ENCODE data around the gene ACSL3.

ACSL3 gene

DNA sequence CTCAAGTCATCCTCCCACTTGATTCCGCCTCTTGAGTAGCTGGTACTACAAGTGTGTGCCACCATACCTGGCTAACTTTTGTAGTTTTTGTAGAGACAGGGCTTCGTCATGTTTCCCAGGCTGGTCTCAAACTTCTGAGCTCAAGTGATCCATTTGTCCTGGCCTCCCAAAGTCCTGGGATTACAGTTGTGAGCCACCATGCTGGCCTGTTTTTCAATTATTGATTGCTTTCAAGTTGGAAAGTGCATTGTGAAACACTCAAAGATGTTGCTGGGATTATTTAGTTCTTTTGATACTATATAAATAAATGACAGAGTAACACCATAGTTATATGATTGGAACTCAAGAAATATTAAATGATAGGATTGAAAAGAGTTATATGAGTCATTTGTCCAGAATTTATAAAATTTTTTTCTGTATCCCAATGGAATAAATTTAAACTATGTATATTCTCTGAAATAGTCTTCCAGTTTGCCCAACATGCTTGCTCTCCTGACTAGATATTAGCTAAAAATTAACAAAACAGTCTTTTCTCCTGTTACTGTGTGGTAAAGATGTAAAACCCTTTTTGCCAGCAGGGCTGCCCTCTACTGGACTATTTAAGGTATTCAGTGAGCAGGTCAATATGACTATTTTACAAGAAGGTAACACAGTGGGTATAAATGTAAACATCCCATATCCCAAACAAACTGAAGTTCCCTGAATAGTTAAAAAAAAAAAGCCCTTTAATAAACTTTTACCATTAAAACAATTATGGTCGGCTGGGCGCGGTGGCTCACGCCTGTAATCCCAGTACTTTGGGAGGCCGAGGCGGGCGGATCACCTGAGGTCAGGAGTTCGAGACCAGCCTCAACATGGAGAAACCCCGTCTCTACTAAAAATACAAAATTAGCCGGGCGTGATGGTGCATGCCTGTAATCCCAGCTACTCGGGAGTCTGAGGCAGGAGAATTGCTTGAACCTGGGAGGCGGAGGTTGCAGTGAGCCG is 42.7 kb downstream of the ACSL3 start:
- DNase-seq (ENCODE audit: low read depth): peak; percentile 64
- TF ChIP-seq, protein P1, sequence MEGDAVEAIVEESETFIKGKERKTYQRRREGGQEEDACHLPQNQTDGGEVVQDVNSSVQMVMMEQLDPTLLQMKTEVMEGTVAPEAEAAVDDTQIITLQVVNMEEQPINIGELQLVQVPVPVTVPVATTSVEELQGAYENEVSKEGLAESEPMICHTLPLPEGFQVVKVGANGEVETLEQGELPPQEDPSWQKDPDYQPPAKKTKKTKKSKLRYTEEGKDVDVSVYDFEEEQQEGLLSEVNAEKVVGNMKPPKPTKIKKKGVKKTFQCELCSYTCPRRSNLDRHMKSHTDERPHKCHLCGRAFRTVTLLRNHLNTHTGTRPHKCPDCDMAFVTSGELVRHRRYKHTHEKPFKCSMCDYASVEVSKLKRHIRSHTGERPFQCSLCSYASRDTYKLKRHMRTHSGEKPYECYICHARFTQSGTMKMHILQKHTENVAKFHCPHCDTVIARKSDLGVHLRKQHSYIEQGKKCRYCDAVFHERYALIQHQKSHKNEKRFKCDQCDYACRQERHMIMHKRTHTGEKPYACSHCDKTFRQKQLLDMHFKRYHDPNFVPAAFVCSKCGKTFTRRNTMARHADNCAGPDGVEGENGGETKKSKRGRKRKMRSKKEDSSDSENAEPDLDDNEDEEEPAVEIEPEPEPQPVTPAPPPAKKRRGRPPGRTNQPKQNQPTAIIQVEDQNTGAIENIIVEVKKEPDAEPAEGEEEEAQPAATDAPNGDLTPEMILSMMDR (conservative IDR thresholded peaks at IDR 0.05; ENCODE audit: low read length): peak; percentile 79
- no peak overlapping the region for H3K4me3 ChIP-seq (ENCODE audit: low read length)

DNA sequence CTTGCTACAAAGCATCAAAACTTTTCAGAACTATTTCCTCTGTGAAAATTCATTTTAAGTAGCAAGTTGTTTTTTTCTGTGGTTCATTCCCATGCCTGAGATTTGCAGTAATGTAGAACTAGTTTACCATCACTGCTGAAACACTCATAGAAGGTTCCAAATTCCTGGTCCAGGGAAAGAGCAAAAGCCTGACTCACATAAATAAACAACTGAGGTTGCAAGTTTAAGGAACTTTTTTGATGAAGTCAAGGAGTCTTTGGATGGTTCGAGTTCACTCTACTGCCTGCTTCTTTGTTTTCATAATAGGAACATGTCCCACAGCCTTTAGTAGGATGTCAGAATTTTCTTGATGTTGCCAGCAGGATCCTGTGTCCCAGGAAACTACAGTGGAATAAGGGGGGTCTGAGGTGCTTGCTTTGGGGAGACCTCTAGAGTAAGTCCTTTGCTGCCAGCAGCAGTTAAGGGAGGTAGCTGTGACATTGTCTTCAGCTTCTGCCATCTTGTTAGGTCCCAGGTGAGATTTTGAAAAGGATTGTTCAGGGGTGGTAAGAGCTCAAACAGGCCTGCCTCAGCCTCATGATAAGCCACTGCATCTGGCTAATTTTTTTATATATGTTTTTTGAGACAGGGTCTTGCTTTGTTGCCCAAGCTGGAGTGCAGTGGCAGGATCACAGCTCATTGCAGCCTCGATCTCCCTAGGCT is 43.9 kb downstream of the ACSL3 start:
- DNase-seq (ENCODE audit: low read depth): peak; percentile 91
- TF ChIP-seq, protein P1 (conservative IDR thresholded peaks at IDR 0.05; ENCODE audit: low read length): no peak

DNA sequence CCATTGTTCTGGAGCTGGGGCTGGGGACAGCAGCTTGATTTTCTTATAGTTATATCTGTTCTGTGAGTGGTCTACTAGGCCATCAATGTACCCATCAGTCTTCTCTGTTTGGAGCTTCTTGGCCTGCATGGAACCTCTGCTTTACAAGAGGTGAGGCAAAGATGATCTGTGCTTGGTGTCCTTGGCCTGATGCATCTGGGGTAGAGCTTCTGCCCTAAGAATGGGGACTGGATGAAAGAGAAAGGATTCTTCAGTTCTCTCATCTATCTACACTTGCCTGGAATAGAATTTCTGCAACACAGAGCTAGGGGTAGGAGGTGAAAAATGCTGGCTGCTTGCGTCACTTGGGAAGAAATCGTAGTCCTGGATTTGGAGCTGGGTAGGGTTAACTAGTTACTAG is 46.2 kb downstream of the ACSL3 start:
- no peak overlapping the region for H3K4me3 ChIP-seq (ENCODE audit: low read length)
- TF ChIP-seq, protein P1 (conservative IDR thresholded peaks at IDR 0.05; ENCODE audit: low read length): no peak
- DNase-seq (ENCODE audit: low read depth): no peak

More for the DNA sequence above, 43.9 kb downstream of the ACSL3 start:
- no peak overlapping the region for H3K4me3 ChIP-seq (ENCODE audit: low read length)

DNA sequence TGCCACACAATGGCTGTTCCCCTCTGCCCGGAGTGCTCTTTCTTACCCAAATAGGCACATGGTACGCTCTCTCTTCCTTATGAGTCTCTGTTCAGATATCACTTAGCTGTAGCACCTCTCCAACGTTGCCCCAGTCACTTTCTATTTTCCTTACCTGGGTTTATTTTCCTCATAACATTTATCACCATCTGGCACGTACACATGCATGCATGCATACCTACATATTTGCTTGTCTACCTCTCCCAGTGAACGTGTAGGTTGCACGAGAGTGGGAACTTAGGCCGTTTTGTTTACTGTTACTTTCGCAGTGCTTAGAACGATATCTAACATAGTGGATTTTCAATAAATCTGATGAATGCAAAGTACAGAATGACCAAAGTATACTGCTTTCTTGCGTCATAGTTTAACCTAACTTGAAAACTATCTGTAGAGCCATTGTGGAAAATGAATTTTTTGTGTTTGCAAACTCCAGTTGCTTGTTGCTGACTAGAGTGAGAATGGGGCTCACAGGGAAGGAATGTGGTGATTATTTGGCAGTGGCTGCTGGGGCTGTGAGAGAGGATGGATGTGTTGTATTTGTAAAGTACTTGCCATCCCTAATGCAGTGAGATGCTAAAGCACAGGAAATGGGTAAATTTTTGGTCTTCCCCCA is 47.1 kb downstream of the ACSL3 start:
- TF ChIP-seq, protein P1 (conservative IDR thresholded peaks at IDR 0.05; ENCODE audit: low read length): no peak
- no peak overlapping the region for H3K4me3 ChIP-seq (ENCODE audit: low read length)
- peak; percentile 80 for DNase-seq (ENCODE audit: low read depth)

DNA sequence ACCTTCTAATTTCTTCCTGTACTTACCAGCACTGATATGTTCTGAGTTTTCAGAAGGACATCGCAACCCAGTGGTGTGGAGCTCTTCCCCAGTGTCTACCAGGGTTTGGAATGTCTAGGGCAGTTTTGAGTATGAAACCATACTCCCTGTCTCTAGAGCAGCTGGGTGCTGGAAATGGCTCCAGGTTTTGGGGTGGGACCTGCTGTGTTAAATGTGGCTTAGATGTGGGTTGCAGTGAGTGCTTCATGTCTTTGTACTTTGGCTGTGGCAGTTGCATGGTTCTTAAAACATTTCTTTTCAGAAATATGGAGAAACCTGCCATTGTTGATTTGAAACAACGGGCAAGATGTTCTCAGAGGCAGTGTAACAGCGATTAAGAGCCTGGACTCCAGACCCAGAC is 48.5 kb downstream of the ACSL3 start:
- no peak for DNase-seq (ENCODE audit: low read depth)
- TF ChIP-seq, protein P1 (conservative IDR thresholded peaks at IDR 0.05; ENCODE audit: low read length): no peak
- H3K4me3 ChIP-seq (ENCODE audit: low read length): no peak overlapping the region

DNA sequence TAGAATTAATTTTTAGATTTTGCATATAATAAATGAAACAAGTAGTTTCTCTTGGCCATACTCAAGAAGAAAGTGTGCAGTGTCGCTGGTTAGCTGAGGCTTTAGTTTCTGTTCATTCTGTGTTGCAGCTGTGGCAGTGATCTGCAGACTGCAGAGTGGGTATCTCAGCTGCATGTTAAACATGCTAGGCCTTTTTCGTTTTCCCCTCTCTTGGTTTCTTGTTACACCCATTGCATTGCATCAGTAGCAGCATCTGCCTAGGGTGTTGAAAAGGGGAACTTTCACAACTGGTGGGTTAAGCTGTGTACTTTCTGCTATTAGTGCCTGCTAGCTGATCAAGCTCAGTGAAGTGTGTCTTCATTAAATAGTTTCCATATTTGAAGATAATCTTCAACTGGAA is 51.3 kb downstream of the ACSL3 start:
- TF ChIP-seq, protein P1 (conservative IDR thresholded peaks at IDR 0.05; ENCODE audit: low read length): no peak
- DNase-seq (ENCODE audit: low read depth): peak; percentile 81
- H3K4me3 ChIP-seq (ENCODE audit: low read length): no peak overlapping the region

Data from AG10803 (cell line).